OCI-LY1 (cell line): ENCODE measurements around the gene HCRTR1.

Source experiments
- H2AFZ ChIP-seq: fragments of 200-600 bp; sonication (generic), shearing (Covaris generic); 2 replicates; pipeline ENCODE4 v1.6.0; 2014; ENCODE audit warnings: antibody characterized with exemption, mild to moderate bottlenecking, low read length
- H3F3A ChIP-seq: fragments of 200-600 bp; sonication (generic), shearing (Covaris generic); 2 replicates; pipeline ENCODE4 v1.6.0; 2014; ENCODE audit warnings: mild to moderate bottlenecking, antibody characterized with exemption, low read length, moderate library complexity; ENCODE audit not compliant: insufficient read depth
- H3K27ac ChIP-seq: fragments of 200-600 bp; sonication (generic); 2 replicates; pipeline ENCODE4 v1.5.1; 2014; ENCODE audit warnings: low read length, mixed run types, mild to moderate bottlenecking, low read depth; ENCODE audit not compliant: poor library complexity, severe bottlenecking
- H3K27me3 ChIP-seq: fragments of 200-600 bp; sonication (generic); 2 replicates; pipeline ENCODE4 v1.6.0; 2014; ENCODE audit warnings: antibody characterized with exemption, mild to moderate bottlenecking, low read length, moderate library complexity; ENCODE audit not compliant: insufficient read depth
- H3K36me3 ChIP-seq: fragments of 200-600 bp; sonication (generic); 2 replicates; pipeline ENCODE4 v1.6.1; 2014; ENCODE audit warnings: mild to moderate bottlenecking, antibody characterized with exemption, low read length, moderate library complexity, mixed read lengths; ENCODE audit not compliant: insufficient read depth
- H3K4me1 ChIP-seq: fragments of 200-600 bp; sonication (generic); 2 replicates; pipeline ENCODE4 v1.5.1; 2014; ENCODE audit warnings: mild to moderate bottlenecking, low read length, moderate library complexity; ENCODE audit not compliant: insufficient read depth, severe bottlenecking
- H3K4me2 ChIP-seq: fragments of 200-600 bp; sonication (generic), shearing (Covaris generic); 2 replicates; pipeline ENCODE4 v1.6.1; 2014; ENCODE audit warnings: low read length
- H3K4me3 ChIP-seq: fragments of 200-600 bp; sonication (generic); 2 replicates; pipeline ENCODE4 v1.5.1; 2014; ENCODE audit warnings: low read length, low read depth, mild to moderate bottlenecking, mixed read lengths; ENCODE audit not compliant: poor library complexity, severe bottlenecking
- H3K79me2 ChIP-seq: fragments of 200-600 bp; shearing (Covaris generic); 2 replicates; pipeline ENCODE4 v1.6.1; 2016; ENCODE audit warnings: mixed run types, low read length, mixed read lengths; ENCODE audit not compliant: insufficient read depth
- H3K9ac ChIP-seq: fragments of 200-600 bp; sonication (generic), shearing (Covaris generic); 2 replicates; pipeline ENCODE4 v1.6.1; 2014; ENCODE audit warnings: mild to moderate bottlenecking, low read length, mixed read lengths
- H3K9me2 ChIP-seq: fragments of 200-600 bp; sonication (generic), shearing (Covaris generic); 2 replicates; pipeline ENCODE4 v1.6.1; 2014; ENCODE audit warnings: low read depth, mild to moderate bottlenecking, low read length, mixed read lengths
- H3K9me3 ChIP-seq: fragments of 200-600 bp; shearing (Covaris generic); 2 replicates; pipeline ENCODE4 v1.6.1; 2014; ENCODE audit warnings: low read length, mixed read lengths
- H4K20me1 ChIP-seq: fragments of 200-600 bp; sonication (generic), shearing (Covaris generic); 2 replicates; pipeline ENCODE4 v1.6.0; 2016; ENCODE audit warnings: mild to moderate bottlenecking, low read length; ENCODE audit not compliant: insufficient read depth
- EZH2 ChIP-seq: fragments of 200-600 bp; sonication (generic), shearing (Covaris generic); IDR thresholded peaks from 2 replicates; pipeline ENCODE4 v1.8.0; 2017; ENCODE audit warnings: borderline replicate concordance, mixed run types, mild to moderate bottlenecking, antibody characterized with exemption, low read length, moderate library complexity, mixed read lengths
- TF ChIP-seq, protein P1 (sequence below): fragments of 200-600 bp; sonication (generic), shearing (Covaris generic); IDR thresholded peaks from 2 replicates; pipeline ENCODE4 v1.5.1; 2017; ENCODE audit warnings: mild to moderate bottlenecking, antibody characterized with exemption, low read length, moderate library complexity, mixed read lengths

Gene HCRTR1

DNA sequence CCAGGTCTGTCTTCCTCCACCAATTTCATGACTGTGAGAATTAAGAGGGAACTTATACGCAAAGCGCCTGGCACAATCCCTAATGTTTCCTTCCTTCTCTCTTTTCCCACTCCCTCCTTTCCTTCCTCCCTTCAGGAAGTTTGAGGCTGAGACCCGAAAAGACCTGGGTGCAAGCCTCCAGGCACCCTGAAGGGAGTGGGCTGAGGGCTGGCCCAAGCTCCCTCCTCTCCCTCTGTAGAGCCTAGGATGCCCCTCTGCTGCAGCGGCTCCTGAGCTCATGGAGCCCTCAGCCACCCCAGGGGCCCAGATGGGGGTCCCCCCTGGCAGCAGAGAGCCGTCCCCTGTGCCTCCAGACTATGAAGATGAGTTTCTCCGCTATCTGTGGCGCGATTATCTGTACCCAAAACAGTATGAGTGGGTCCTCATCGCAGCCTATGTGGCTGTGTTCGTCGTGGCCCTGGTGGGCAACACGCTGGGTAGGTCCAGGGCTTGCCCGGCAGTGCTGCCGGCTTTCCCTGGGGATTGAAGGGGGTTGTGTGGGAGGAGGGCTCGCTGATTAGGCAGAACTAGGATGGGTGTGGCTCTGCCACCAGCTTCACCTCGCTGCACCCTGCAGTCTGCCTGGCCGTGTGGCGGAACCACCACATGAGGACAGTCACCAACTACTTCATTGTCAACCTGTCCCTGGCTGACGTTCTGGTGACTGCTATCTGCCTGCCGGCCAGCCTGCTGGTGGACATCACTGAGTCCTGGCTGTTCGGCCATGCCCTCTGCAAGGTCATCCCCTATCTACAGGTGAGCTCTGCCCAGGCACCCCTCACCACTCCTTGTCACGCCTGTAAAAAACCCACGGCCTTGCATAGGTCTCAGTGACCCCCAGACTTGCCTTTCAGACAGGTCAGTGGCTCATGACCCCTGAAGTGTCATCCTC lies 1.7 kb downstream of the HCRTR1 start:
- no peaks in the 10 kb centered on the region for H3K79me2 ChIP-seq
- H3K4me3 ChIP-seq = no peak overlapping the region
- no peaks in the 10 kb centered on the region for H4K20me1 ChIP-seq
- H2AFZ ChIP-seq = no peak overlapping the region
- no peak overlapping the region for H3K4me2 ChIP-seq
- H3K36me3 ChIP-seq = no peaks in the 10 kb centered on the region; the same call in 1 of the 2 replicates
- no peak for TF ChIP-seq EZH2
- TF ChIP-seq, protein P1, sequence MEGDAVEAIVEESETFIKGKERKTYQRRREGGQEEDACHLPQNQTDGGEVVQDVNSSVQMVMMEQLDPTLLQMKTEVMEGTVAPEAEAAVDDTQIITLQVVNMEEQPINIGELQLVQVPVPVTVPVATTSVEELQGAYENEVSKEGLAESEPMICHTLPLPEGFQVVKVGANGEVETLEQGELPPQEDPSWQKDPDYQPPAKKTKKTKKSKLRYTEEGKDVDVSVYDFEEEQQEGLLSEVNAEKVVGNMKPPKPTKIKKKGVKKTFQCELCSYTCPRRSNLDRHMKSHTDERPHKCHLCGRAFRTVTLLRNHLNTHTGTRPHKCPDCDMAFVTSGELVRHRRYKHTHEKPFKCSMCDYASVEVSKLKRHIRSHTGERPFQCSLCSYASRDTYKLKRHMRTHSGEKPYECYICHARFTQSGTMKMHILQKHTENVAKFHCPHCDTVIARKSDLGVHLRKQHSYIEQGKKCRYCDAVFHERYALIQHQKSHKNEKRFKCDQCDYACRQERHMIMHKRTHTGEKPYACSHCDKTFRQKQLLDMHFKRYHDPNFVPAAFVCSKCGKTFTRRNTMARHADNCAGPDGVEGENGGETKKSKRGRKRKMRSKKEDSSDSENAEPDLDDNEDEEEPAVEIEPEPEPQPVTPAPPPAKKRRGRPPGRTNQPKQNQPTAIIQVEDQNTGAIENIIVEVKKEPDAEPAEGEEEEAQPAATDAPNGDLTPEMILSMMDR = no peak
- H3K9ac ChIP-seq = no peak overlapping the region
- H3K27ac ChIP-seq = no peak overlapping the region
- no peaks in the 10 kb centered on the region for H3F3A ChIP-seq
- H3K9me2 ChIP-seq = no peaks in the 10 kb centered on the region
- peaks cover 8% of the 10 kb centered on the region for H3K27me3 ChIP-seq
- H3K4me1 ChIP-seq = peaks cover 11% of the 10 kb centered on the region
- no peaks in the 10 kb centered on the region for H3K9me3 ChIP-seq

DNA sequence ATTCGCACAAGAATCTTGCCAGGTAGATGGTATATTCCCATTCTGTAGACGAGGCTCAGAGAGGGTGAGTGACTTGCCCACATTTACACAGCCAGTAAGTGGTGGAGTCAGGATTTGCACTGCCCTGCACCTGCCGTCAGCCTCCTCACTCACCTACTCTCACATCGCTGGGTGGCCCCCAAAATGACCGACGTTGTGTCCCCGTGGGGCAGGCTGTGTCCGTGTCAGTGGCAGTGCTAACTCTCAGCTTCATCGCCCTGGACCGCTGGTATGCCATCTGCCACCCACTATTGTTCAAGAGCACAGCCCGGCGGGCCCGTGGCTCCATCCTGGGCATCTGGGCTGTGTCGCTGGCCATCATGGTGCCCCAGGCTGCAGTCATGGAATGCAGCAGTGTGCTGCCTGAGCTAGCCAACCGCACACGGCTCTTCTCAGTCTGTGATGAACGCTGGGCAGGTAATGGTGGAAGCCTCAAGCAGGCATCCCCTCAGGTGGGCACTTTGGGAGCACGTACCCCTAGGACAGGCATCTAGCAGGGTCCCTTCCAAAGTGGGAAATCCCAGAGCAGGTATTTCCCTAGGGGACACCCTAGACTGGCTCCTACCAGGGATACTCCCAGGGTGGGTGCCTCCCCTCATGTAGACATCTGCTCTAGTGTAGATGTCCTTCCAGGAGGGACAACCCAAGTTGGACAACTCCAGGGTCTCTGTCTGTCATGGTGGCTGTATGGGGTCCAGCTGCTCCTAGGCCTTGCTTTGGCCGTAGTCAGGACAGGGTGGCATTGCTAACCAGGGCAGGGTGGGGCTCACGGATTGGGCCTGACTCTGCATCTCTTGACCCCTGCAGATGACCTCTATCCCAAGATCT lies 3.4 kb downstream of the HCRTR1 start:
- H4K20me1 ChIP-seq = no peaks in the 10 kb centered on the region
- H3K9ac ChIP-seq = no peak overlapping the region
- H3K4me2 ChIP-seq = no peak overlapping the region
- no peak overlapping the region for H3K27ac ChIP-seq
- H3K4me1 ChIP-seq = peaks cover 11% of the 10 kb centered on the region
- no peaks in the 10 kb centered on the region for H3F3A ChIP-seq
- no peaks in the 10 kb centered on the region for H3K79me2 ChIP-seq
- TF ChIP-seq EZH2 = no peak
- TF ChIP-seq, protein P1 = no peak
- no peak overlapping the region for H3K4me3 ChIP-seq
- no peaks in the 10 kb centered on the region for H3K9me2 ChIP-seq
- H3K9me3 ChIP-seq = no peaks in the 10 kb centered on the region
- no peaks in the 10 kb centered on the region; the same call in 1 of the 2 replicates for H3K36me3 ChIP-seq
- H3K27me3 ChIP-seq = peaks cover 8% of the 10 kb centered on the region
- H2AFZ ChIP-seq = no peak overlapping the region

DNA sequence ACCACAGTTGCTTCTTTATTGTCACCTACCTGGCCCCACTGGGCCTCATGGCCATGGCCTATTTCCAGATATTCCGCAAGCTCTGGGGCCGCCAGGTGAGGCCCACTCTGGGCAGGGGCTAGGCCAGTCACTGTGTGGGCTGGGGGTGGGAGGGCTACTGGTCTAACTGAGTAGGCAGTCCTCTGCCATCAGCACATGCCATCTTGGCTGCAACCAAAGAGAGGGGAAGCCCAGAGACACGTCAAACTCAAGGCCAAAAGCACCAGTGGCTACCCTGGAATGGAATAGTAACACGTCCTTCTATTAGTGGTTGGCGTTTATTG lies 4.0 kb downstream of the HCRTR1 start:
- Histone ChIP-seq H3K9me2 (no peaks in the 10 kb centered on the region), H3K79me2 (no peaks in the 10 kb centered on the region), H3F3A (no peaks in the 10 kb centered on the region), H3K4me1 (peaks cover 11% of the 10 kb centered on the region), H4K20me1 (no peaks in the 10 kb centered on the region), H3K27ac (no peak overlapping the region), H3K9me3 (no peaks in the 10 kb centered on the region), H3K4me3 (no peak overlapping the region), H2AFZ (no peak overlapping the region), H3K9ac (no peak overlapping the region), H3K27me3 (peaks cover 8% of the 10 kb centered on the region), H3K36me3 (no peaks in the 10 kb centered on the region; the same call in 1 of the 2 replicates), H3K4me2 (no peak overlapping the region)
- TF ChIP-seq, protein P1 = no peak
- no peak for TF ChIP-seq EZH2
